OCI-LY7 (cell line): ENCODE data around the gene ABCB9. TPM values are rescaled to one million over a fixed set of nuclear protein-coding genes. Genes with fewer than 3 reads are reported as not detected.

ENCODE experiments used
- BruUV-seq: library from RNA; stranded (reverse); fragments of 400-500 nt; replicated peaks from 2 replicates; lab custom pipeline; 2021; lab: Mats Ljungman, UMichigan
- CTCF ChIA-PET: fragments of 300-600 bp; sonication (Branson Sonifier 250); formaldehyde crosslinking; loops from one replicate; lab custom pipeline; 2022; ENCODE audit warnings: antibody characterized with exemption; ENCODE audit not compliant: unreplicated experiment; lab: Charles Lee
- POLR2A ChIA-PET: fragments of 300-600 bp; sonication (Branson Sonifier 250); formaldehyde crosslinking; loops from one replicate; lab custom pipeline; 2022; ENCODE audit warnings: antibody characterized with exemption; lab: Charles Lee
- DNase-seq: peaks from one replicate; pipeline ENCODE4 v3.0.0-alpha.2; 2015; ENCODE audit warnings: low spot score
- H2AFZ ChIP-seq: fragments of 200-600 bp; sonication (generic), shearing (Covaris generic); 2 replicates; pipeline ENCODE4 v1.6.1; 2014; ENCODE audit warnings: mild to moderate bottlenecking, antibody characterized with exemption, low read length, moderate library complexity
- H3K27ac ChIP-seq: fragments of 200-600 bp; sonication (generic); 2 replicates; pipeline ENCODE4 v1.5.1; 2014; ENCODE audit warnings: mixed run types, low read depth, mild to moderate bottlenecking, moderate library complexity, low read length, inconsistent platforms; ENCODE audit not compliant: poor library complexity, severe bottlenecking
- H3K36me3 ChIP-seq: fragments of 200-600 bp; sonication (generic); 2 replicates; pipeline ENCODE4 v1.6.1; 2014; ENCODE audit warnings: mild to moderate bottlenecking, antibody characterized with exemption, low read length, moderate library complexity, mixed read lengths; ENCODE audit not compliant: insufficient read depth
- H3K4me1 ChIP-seq: fragments of 200-600 bp; sonication (generic); 2 replicates; pipeline ENCODE4 v1.5.1; 2014; ENCODE audit warnings: mild to moderate bottlenecking, low read length; ENCODE audit not compliant: insufficient read depth, poor library complexity, severe bottlenecking
- H3K4me2 ChIP-seq: fragments of 200-600 bp; sonication (generic); 2 replicates; pipeline ENCODE4 v1.6.1; 2014; ENCODE audit warnings: mild to moderate bottlenecking, low read length
- H3K4me3 ChIP-seq: fragments of 200-600 bp; sonication (generic); 2 replicates; pipeline ENCODE4 v1.5.1; 2014; ENCODE audit warnings: mild to moderate bottlenecking, low read depth, low read length; ENCODE audit not compliant: poor library complexity, severe bottlenecking
- H3K79me2 ChIP-seq: fragments of 200-600 bp; sonication (generic); 2 replicates; pipeline ENCODE4 v1.6.1; 2016; ENCODE audit warnings: low read depth, mild to moderate bottlenecking, low read length, moderate library complexity, mixed read lengths; ENCODE audit not compliant: insufficient read depth
- H3K9me2 ChIP-seq: fragments of 200-600 bp; sonication (generic); 2 replicates; pipeline ENCODE4 v1.6.1; 2016; ENCODE audit warnings: mild to moderate bottlenecking, low read length, mixed read lengths; ENCODE audit not compliant: insufficient read depth
- H3K9me3 ChIP-seq: fragments of 200-600 bp; sonication (generic); 2 replicates; pipeline ENCODE4 v1.6.1; 2014; ENCODE audit warnings: mild to moderate bottlenecking, mixed run types, low read length, mixed read lengths
- H4K20me1 ChIP-seq: fragments of 200-600 bp; sonication (generic); 2 replicates; pipeline ENCODE4 v1.6.1; 2014; ENCODE audit warnings: mild to moderate bottlenecking, antibody characterized with exemption, low read length, moderate library complexity, mixed read lengths; ENCODE audit not compliant: insufficient read depth
- EZH2phosphoT487 ChIP-seq: fragments of 200-600 bp; sonication (generic); IDR thresholded peaks from 2 replicates; pipeline ENCODE4 v1.6.1; 2018; ENCODE audit warnings: low read depth, borderline replicate concordance, mild to moderate bottlenecking, mixed run types, antibody characterized with exemption, low read length, moderate library complexity, mixed read lengths
- intact Hi-C: fragments of 100-400 bp; cut with micrococcal nuclease; formaldehyde crosslinking; loops from one replicate; pipeline ENCODE4 v1.10.0; 2022; ENCODE audit not compliant: unreplicated experiment
- total RNA-seq, 2 experiments: library from RNA; depleted of rRNA in 1 of 2; stranded (reverse); fragments of >200 nt in 1 of 2; shearing (Covaris generic) in 1 of 2; gene quantifications; 2 replicates each; pipeline ENCODE4 v1.2.3, GENCODE V29; 2014 to 2022
- TF ChIP-seq, protein P1 (sequence below): fragments of 200-600 bp; sonication (generic); conservative IDR thresholded peaks from 2 replicates; pipeline ENCODE4 v1.5.1; 2014; ENCODE audit warnings: mild to moderate bottlenecking, antibody characterized with exemption, low read length, moderate library complexity, mixed read lengths

Gene ABCB9
- total RNA-seq, 2 experiments from 2014 or later = 4.0 to 7.9 TPM

DNA sequence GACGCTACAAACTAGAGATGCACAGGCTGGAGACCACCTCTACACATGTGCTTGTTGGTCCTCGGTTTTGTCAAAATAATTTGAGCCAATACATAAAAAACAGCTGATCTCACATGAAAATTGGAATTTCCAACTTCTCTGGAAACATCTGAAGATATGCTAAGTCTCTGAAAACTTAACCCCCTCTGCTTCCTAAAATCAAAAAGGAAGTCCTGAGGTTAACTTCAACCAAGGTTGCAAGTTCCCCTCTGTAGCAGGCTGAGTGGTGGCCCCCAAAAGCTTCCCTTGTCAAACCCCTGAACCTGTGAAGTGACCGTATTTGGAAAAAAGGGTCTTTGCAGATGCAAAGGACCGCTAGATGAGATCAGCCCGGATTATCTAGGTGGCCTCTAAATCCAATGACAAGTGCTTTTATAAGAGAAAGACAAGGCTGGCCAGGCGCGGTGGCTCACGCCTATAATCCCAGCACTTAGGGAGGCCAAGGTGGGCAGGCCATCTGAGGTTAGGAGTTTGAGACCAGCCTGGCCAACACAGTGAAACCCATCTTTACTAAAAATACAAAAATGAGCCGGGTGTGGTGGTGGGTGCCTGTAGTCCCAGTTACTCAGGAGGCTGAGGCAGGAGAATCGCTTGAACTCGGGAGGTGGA is 38.4 kb downstream of the ABCB9 start:
- H3K4me1 ChIP-seq = peaks cover 10% of the 10 kb centered on the region
- H4K20me1 ChIP-seq = no peaks in the 10 kb centered on the region
- no peak overlapping the region for H3K4me3 ChIP-seq
- no peak overlapping the region for H3K27ac ChIP-seq
- H3K36me3 ChIP-seq = no peaks in the 10 kb centered on the region
- no peaks in the 10 kb centered on the region for H3K9me2 ChIP-seq
- H3K79me2 ChIP-seq = no peaks in the 10 kb centered on the region
- intact Hi-C loops = no loop called here
- TF ChIP-seq EZH2phosphoT487 = no peak
- TF ChIP-seq, protein P1, sequence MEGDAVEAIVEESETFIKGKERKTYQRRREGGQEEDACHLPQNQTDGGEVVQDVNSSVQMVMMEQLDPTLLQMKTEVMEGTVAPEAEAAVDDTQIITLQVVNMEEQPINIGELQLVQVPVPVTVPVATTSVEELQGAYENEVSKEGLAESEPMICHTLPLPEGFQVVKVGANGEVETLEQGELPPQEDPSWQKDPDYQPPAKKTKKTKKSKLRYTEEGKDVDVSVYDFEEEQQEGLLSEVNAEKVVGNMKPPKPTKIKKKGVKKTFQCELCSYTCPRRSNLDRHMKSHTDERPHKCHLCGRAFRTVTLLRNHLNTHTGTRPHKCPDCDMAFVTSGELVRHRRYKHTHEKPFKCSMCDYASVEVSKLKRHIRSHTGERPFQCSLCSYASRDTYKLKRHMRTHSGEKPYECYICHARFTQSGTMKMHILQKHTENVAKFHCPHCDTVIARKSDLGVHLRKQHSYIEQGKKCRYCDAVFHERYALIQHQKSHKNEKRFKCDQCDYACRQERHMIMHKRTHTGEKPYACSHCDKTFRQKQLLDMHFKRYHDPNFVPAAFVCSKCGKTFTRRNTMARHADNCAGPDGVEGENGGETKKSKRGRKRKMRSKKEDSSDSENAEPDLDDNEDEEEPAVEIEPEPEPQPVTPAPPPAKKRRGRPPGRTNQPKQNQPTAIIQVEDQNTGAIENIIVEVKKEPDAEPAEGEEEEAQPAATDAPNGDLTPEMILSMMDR = no peak
- ChIA-PET CTCF (no interaction called here), POLR2A (interaction anchor here (1.1 kb wide), 1 partner anchor 10 kb away, joined by 3 read pairs; no protein-coding TSS in a partner anchor)
- no peak overlapping the region for H2AFZ ChIP-seq
- no peak overlapping the region for H3K4me2 ChIP-seq
- no peaks in the 10 kb centered on the region for H3K9me3 ChIP-seq
- no peak for DNase-seq
- no TSS peak for BruUV-seq

DNA sequence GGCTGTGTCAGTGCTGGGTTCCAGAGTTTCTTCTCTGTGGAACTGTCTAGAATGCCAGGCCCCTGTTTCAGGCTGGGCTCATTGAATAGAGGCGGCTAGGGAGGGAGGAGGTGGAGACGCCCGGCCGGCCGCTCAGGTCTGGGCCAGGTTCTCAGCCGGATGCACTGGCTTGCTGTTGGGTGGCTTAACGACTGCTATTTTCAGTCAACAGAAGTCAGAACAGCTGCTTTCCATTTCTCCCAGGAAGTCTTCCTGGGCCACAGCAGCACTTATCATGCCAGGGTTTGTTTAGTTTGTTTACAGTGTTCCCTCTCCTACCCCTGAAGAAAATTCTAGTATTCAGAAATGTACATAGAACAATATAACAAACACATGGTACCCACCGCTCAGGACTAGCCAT is 44.3 kb downstream of the ABCB9 start:
- intact Hi-C loops = no loop called here
- H3K4me1 ChIP-seq = peaks cover 3% of the 10 kb centered on the region
- H3K4me2 ChIP-seq = no peak overlapping the region
- H3K27ac ChIP-seq = no peak overlapping the region
- no peaks in the 10 kb centered on the region for H3K9me3 ChIP-seq
- no peak overlapping the region for H3K4me3 ChIP-seq
- H2AFZ ChIP-seq = no peak overlapping the region
- TF ChIP-seq EZH2phosphoT487 = no peak
- TF ChIP-seq, protein P1 = no peak
- DNase-seq = no peak
- no peaks in the 10 kb centered on the region for H3K36me3 ChIP-seq
- no peaks in the 10 kb centered on the region for H3K79me2 ChIP-seq
- no peaks in the 10 kb centered on the region for H4K20me1 ChIP-seq
- BruUV-seq = no TSS peak
- POLR2A ChIA-PET = no interaction called here
- CTCF ChIA-PET = no interaction called here
- no peaks in the 10 kb centered on the region for H3K9me2 ChIP-seq

DNA sequence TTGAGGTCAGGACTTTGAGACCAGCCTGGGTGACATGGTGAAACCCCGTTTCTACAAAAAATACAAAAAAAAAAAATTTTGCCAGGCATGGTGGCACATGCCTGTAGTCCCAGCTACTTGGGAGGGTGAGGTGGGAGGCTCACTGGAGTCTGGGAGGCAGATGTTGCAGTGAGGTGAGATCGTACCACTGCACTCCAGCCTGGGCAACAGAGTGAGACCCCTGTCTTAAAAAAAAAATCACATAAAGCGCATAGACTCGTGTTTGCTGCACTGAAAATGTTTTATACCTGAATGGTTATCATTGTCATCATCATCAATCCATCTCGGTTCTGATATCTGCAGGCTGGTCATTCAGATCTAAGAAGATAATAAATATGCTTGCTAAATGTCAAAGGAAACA is 45.6 kb downstream of the ABCB9 start:
- TF ChIP-seq EZH2phosphoT487 = no peak
- TF ChIP-seq, protein P1 = no peak
- Histone ChIP-seq H3K4me3 (no peak overlapping the region), H3K9me3 (no peaks in the 10 kb centered on the region), H3K4me1 (no peaks in the 10 kb centered on the region), H3K9me2 (no peaks in the 10 kb centered on the region), H4K20me1 (no peaks in the 10 kb centered on the region), H3K36me3 (no peaks in the 10 kb centered on the region), H3K79me2 (no peaks in the 10 kb centered on the region), H2AFZ (no peak overlapping the region), H3K4me2 (no peak overlapping the region), H3K27ac (no peak overlapping the region)
- POLR2A ChIA-PET = no interaction called here
- DNase-seq = no peak
- BruUV-seq = no TSS peak
- CTCF ChIA-PET = no interaction called here
- intact Hi-C loops = no loop called here
